Activated naive CD8-positive, alpha-beta T cell treated with anti-CD3 and anti-CD28 coated beads, Interleukin-2, amount 50 U/mL, for 16 hours (primary cell): ENCODE results near the gene CPM.
"Not testable (repeated sequence)": the region's sequence is repeated elsewhere in the genome, so short reads cannot be mapped to it uniquely, and the experiment has no call there.

Source experiments
- DNase-seq: peaks from one replicate; pipeline ENCODE4 v3.0.0-alpha.2; 2020; ENCODE audit warnings: low read depth, low spot score

Gene CPM

GRCh38 chr12:68853396-68854077 is 79.4 kb downstream of the CPM start:
- no peak for DNase-seq

- no peak for DNase-seq
These were observed 81.2 kb downstream of the CPM start for GRCh38 chr12:68851592-68852306.

GRCh38 chr12:68850390-68850789 is 82.6 kb downstream of the CPM start:
- no peak for DNase-seq

GRCh38 chr12:68846811-68847210 is 86.2 kb downstream of the CPM start:
- DNase-seq: no peak

GRCh38 chr12:68844788-68845695 is 87.9 kb downstream of the CPM start:
- DNase-seq: no peak

GRCh38 chr12:68844318-68844745 is 88.6 kb downstream of the CPM start:
- no peak for DNase-seq

GRCh38 chr12:68842784-68843567 is 90.0 kb downstream of the CPM start:
- DNase-seq: no peak

- no peak for DNase-seq
These were observed 90.8 kb downstream of the CPM start for GRCh38 chr12:68842123-68842522.

GRCh38 chr12:68841717-68842116 is 91.3 kb downstream of the CPM start:
- DNase-seq: no peak

- DNase-seq: not testable (repeated sequence)
These were observed 91.8 kb downstream of the CPM start for GRCh38 chr12:68841175-68841574.

- no peak for DNase-seq
These were observed 93.5 kb downstream of the CPM start for GRCh38 chr12:68839183-68840147.

GRCh38 chr12:68838046-68838886 is 94.7 kb downstream of the CPM start:
- no peak for DNase-seq

- DNase-seq: no peak
These were observed 95.8 kb downstream of the CPM start for GRCh38 chr12:68837215-68837614.

GRCh38 chr12:68835333-68835908 is 97.5 kb downstream of the CPM start:
- DNase-seq: no peak

- no peak for DNase-seq
These were observed 99.5 kb downstream of the CPM start for GRCh38 chr12:68833508-68833907.

- DNase-seq: no peak
These were observed 100.5 kb downstream of the CPM start for GRCh38 chr12:68832504-68832867.

GRCh38 chr12:68831751-68832503 is 101.0 kb downstream of the CPM start:
- no peak for DNase-seq

- no peak for DNase-seq
These were observed 101.7 kb downstream of the CPM start for GRCh38 chr12:68831272-68831671.
